K562 (cell line): ENCODE measurements around the gene GNG3. TPM values are rescaled to one million over a fixed set of nuclear protein-coding genes. Genes with fewer than 3 reads are reported as not detected.

ENCODE experiments used
- ATAC-seq: fragments of 200-7000 bp; cut with Tn5 transposase; 3 replicates; pipeline ENCODE4 v1.9.1; 2020; ENCODE audit warnings: moderate library complexity
- BruUV-seq: library from RNA; stranded (reverse); fragments of 400-500 nt; replicated peaks from 2 replicates; lab custom pipeline; 2021; lab: Mats Ljungman, UMichigan
- CTCF ChIA-PET: fragments of 300-600 bp; formaldehyde crosslinking; extraction: SDS; loops from one replicate; lab custom pipeline; 2021; ENCODE audit warnings: low intra/inter-chr PET ratio; lab: Yijun Ruan, JAX
- POLR2A ChIA-PET: fragments of 300-600, 350-650 bp; sonication (Branson Sonifier 250); formaldehyde crosslinking; extraction: SDS; loops from one replicate; lab custom pipeline; 2021; ENCODE audit warnings: antibody characterized with exemption, inconsistent platforms; lab: Yijun Ruan, JAX
- DNase-seq, 4 experiments: peaks; one replicate each; pipeline versions ENCODE4 v3.0.0 to v3.0.0-alpha.2; 2011 to 2018; ENCODE audit warnings: low spot score in 3 of 4, mixed read lengths in 3 of 4; ENCODE audit errors: extremely low read depth in 1 of 4
- FAIRE-seq: peaks from 2 replicates; lab custom pipeline; 2011; peaks lifted over from hg19 to GRCh38; lab: Jason Lieb, UNC
- H2AFZ ChIP-seq: 2 replicates; pipeline ENCODE4 v1.6.0; 2011; ENCODE audit warnings: low read depth, low read length, control low read depth, inconsistent platforms
- H3K27ac ChIP-seq: fragments of 200-600 bp; 3 replicates; pipeline ENCODE4 v1.8.0; 2011; ENCODE audit warnings: low read depth, mild to moderate bottlenecking, control low read depth, inconsistent platforms, low read length, moderate library complexity, mixed read lengths; ENCODE audit errors: extremely low read depth
- H3K27me3 ChIP-seq, 2 experiments: fragments of 300-600 bp in 1 of 2; 2 replicates in 1 of 2; 3 replicates in 1 of 2; pipeline versions ENCODE4 v1.6.0 to v1.8.0; 2011; ENCODE audit warnings: inconsistent platforms in 2 of 2, low read length in 2 of 2, mild to moderate bottlenecking in 1 of 2, mixed read lengths in 1 of 2, moderate library complexity in 1 of 2; ENCODE audit not compliant: control insufficient read depth in 2 of 2, insufficient read depth in 2 of 2
- H3K36me3 ChIP-seq: fragments of 300-600 bp; 3 replicates; pipeline ENCODE4 v1.8.0; 2011; ENCODE audit warnings: mild to moderate bottlenecking, low read length, inconsistent platforms; ENCODE audit not compliant: control insufficient read depth, insufficient read depth
- H3K4me1 ChIP-seq, 2 experiments: fragments of 200-600 bp in 1 of 2; replicated peaks in 1 of 2; 2 replicates in 1 of 2; 3 replicates in 1 of 2; pipeline versions ENCODE4 v1.5.1 to v1.8.0; 2011; ENCODE audit warnings: inconsistent platforms in 2 of 2, low read length in 2 of 2, mild to moderate bottlenecking in 1 of 2, mixed read lengths in 1 of 2, moderate library complexity in 1 of 2; ENCODE audit not compliant: control insufficient read depth in 2 of 2, insufficient read depth in 2 of 2
- H3K4me2 ChIP-seq: 2 replicates; pipeline ENCODE4 v1.6.1; 2011; ENCODE audit warnings: low read length, control low read depth, inconsistent platforms, mixed read lengths; ENCODE audit not compliant: insufficient read depth
- H3K4me3 ChIP-seq: fragments of 200-600 bp; sonication (generic), shearing (Covaris generic); 2 replicates; pipeline ENCODE4 v1.5.1; 2016; ENCODE audit warnings: control low read depth, inconsistent platforms
- H3K79me2 ChIP-seq: fragments of 200-600 bp; 3 replicates; pipeline ENCODE4 v1.8.0; 2011; ENCODE audit warnings: low read length, inconsistent platforms; ENCODE audit not compliant: control insufficient read depth, insufficient read depth
- H3K9ac ChIP-seq, 2 experiments: 2 replicates each; pipeline versions ENCODE4 v1.6.0 to v1.6.1; 2011; ENCODE audit warnings: low read depth in 2 of 2, low read length in 2 of 2, control low read depth in 1 of 2, inconsistent platforms in 1 of 2, mild to moderate bottlenecking in 1 of 2, mixed read lengths in 1 of 2; ENCODE audit not compliant: insufficient read depth in 1 of 2
- H3K9me1 ChIP-seq: one replicate; pipeline ENCODE4 v1.6.0; 2011; ENCODE audit warnings: inconsistent platforms, mild to moderate bottlenecking, low read length, moderate library complexity; ENCODE audit not compliant: control insufficient read depth, insufficient read depth
- H3K9me3 ChIP-seq: replicated peaks from 2 replicates; pipeline ENCODE4 v1.5.1; 2011; ENCODE audit warnings: low read depth, low read length, inconsistent platforms; ENCODE audit not compliant: control insufficient read depth, insufficient read depth
- H4K20me1 ChIP-seq: replicated peaks from 2 replicates; pipeline ENCODE4 v1.6.1; 2011; ENCODE audit warnings: low read length, inconsistent platforms, mixed read lengths; ENCODE audit not compliant: control insufficient read depth, insufficient read depth
- CLOCK ChIP-seq: fragments of 250-450 bp; sonication (Bioruptor Pico); IDR thresholded peaks from 2 replicates; pipeline ENCODE4 v1.4.0; 2020; ENCODE audit warnings: mild to moderate bottlenecking, moderate library complexity, borderline replicate concordance
- CTBP1 ChIP-seq: fragments of 450-650 bp; IDR thresholded peaks from 2 replicates; pipeline ENCODE4 v1.6.1; 2016; ENCODE audit warnings: borderline replicate concordance
- CXXC5 ChIP-seq: fragments of 250-450 bp; sonication (Bioruptor Pico); IDR thresholded peaks from 2 replicates; pipeline ENCODE4 v1.8.0; 2022; ENCODE audit warnings: inconsistent platforms, mild to moderate bottlenecking, moderate library complexity
- DNMT1 ChIP-seq: fragments of 450-650 bp; IDR thresholded peaks from 2 replicates; pipeline ENCODE4 v1.6.1; 2016; ENCODE audit warnings: antibody characterized with exemption, mild to moderate bottlenecking
- ERF ChIP-seq: fragments of 450-650 bp; formaldehyde crosslinking; IDR thresholded peaks from 2 replicates; pipeline ENCODE4 v1.4.0; 2020; ENCODE audit warnings: mild to moderate bottlenecking, mixed read lengths
- GABPA ChIP-seq: fragments of 200-800 bp; sonication (Bioruptor generic); conservative IDR thresholded peaks from 2 replicates; pipeline ENCODE4 v1.6.1; 2016; ENCODE audit warnings: low read depth, missing genetic modification characterization, missing compliant biosample characterization
- NEUROD1 ChIP-seq: fragments of 150-350 bp; IDR thresholded peaks from 2 replicates; pipeline ENCODE4 v1.6.1; 2014; ENCODE audit warnings: borderline replicate concordance, low read length, low read depth; ENCODE audit not compliant: partially characterized antibody
- NFIC ChIP-seq: fragments of 450-650 bp; IDR thresholded peaks from 2 replicates; pipeline ENCODE4 v1.6.1; 2017; ENCODE audit warnings: mild to moderate bottlenecking, inconsistent platforms
- NR4A1 ChIP-seq, 2 experiments: fragments of 250-450 bp in 1 of 2; fragments of 450-650 bp in 1 of 2; sonication (Bioruptor Pico) in 1 of 2; IDR thresholded peaks; 2 replicates each; pipeline versions ENCODE4 v1.4.0 to v1.6.1; 2016 to 2020; ENCODE audit warnings: mild to moderate bottlenecking in 2 of 2, missing compliant biosample characterization in 1 of 2, missing genetic modification characterization in 1 of 2, moderate library complexity in 1 of 2
- PRDM10 ChIP-seq: fragments of 450-650 bp; IDR thresholded peaks from 2 replicates; pipeline ENCODE4 v1.6.1; 2018; ENCODE audit not compliant: partially characterized antibody
- TAF1 ChIP-seq: IDR thresholded peaks from 2 replicates; pipeline ENCODE4 v1.6.1; 2011; ENCODE audit warnings: mild to moderate bottlenecking, low read length, moderate library complexity; ENCODE audit not compliant: insufficient read depth, control insufficient read depth, severe bottlenecking; ENCODE audit errors: extremely low read depth
- ZSCAN32 ChIP-seq: fragments of 450-650 bp; formaldehyde crosslinking; IDR thresholded peaks from 2 replicates; pipeline ENCODE4 v1.4.0; 2020; ENCODE audit warnings: mild to moderate bottlenecking, moderate library complexity
- WGBS: fragments of 100-300 bp; shearing (Covaris generic); methylation state at CpG from one replicate; pipeline ENCODE4 v1.1.6; 2016; ENCODE audit warnings: low coverage, mixed read lengths; ENCODE audit not compliant: insufficient coverage; ENCODE audit errors: missing lambda C conversion rate; 5-methylcytosine and 5-hydroxymethylcytosine counted together
- in situ Hi-C: fragments of 300-500 bp; cut with MboI; formaldehyde crosslinking; loops from 4 replicates; pipeline ENCODE4 v1.15.0; 2018; ENCODE audit warnings: inconsistent platforms, mixed read lengths
- intact Hi-C: fragments of 100-400 bp; cut with micrococcal nuclease; formaldehyde crosslinking; loops from 2 replicates; pipeline ENCODE4 v1.14.2; 2022
- polyA plus RNA-seq, 8 experiments: library from polyadenylated mRNA; depleted of rRNA in 4 of 8; stranded (reverse) in 5 of 8; unstranded in 3 of 8; fragments of >200 nt; fragmentation: Nextera tagmentation in 2 of 8; fragmentation: Illumina TruSeq in 1 of 8; extraction: Ambion mirVana in 2 of 8; extraction: Trizol in 1 of 8; gene quantifications; 2 replicates each; pipeline versions ENCODE4 v1.2.1 to v1.2.3, GENCODE V29; 2011 to 2014; ENCODE audit warnings: inconsistent platforms in 1 of 8, missing spikeins in 1 of 8
- total RNA-seq, 7 experiments: library from RNA; depleted of rRNA in 6 of 7; stranded (reverse); fragments of >200 nt in 6 of 7; fragmentation: Illumina TruSeq in 2 of 7; extraction: Trizol in 2 of 7; gene quantifications; 2 replicates each; pipeline versions ENCODE4 v1.2.1 to v1.2.3, GENCODE V29; 2011 to 2021; ENCODE audit warnings: low replicate concordance in 1 of 7

Gene GNG3
- total and polyA plus RNA-seq, 9 of the 15 experiments (the other 6 are each of a cell fraction or from before 2014, with no cell fraction given), result 0.07 TPM; not detected in 8

- ATAC-seq, result peak; percentile 98
- H3K27me3 ChIP-seq, result no peaks in the 10 kb centered on the region
- H2AFZ ChIP-seq, result peak within 1 kb of the TSS; percentile 98
- peak within 1 kb of the TSS; percentile 63 for H3K4me3 ChIP-seq
- H3K9ac ChIP-seq, result peak within 1 kb of the TSS; percentile 84 to 96
- CTCF ChIA-PET, result interaction anchor here (0.7 kb wide), 1 partner anchor 41 kb away, joined by 3 read pairs; no protein-coding TSS in a partner anchor
- H3K36me3 ChIP-seq, result peaks cover 20% of the 10 kb centered on the region; the same call in 1 of the 3 replicates
- no peaks in the 10 kb centered on the region for H3K9me1 ChIP-seq
- no peaks in the 10 kb centered on the region for H3K9me3 ChIP-seq
- in situ Hi-C loops, result no loop called here
- peak within 1 kb of the TSS; percentile 86 for H3K27ac ChIP-seq
- FAIRE-seq, result peak; percentile 100
- BruUV-seq, result no TSS peak
- POLR2A ChIA-PET, result interaction anchor here (0.6 to 2.7 kb wide), 35 partner anchors 8 to 1241 kb away, joined by 3 to 27 read pairs (median 5); partner anchors contain the start of genes BSCL2, C11orf98, CSKMT and GNG3
- H3K79me2 ChIP-seq, result peaks cover 22% of the 10 kb centered on the region
- intact Hi-C loops, result no loop called here
- peak within 1 kb of the TSS; percentile 94 for H3K4me2 ChIP-seq
- peaks cover 14 to 28% of the 10 kb centered on the region in 2 experiments; a peak in 4 of 5 replicates for H3K4me1 ChIP-seq
- peak; percentile 95 to 99 (median 96) for DNase-seq
- no peaks in the 10 kb centered on the region for H4K20me1 ChIP-seq
- WGBS, result under 1% methylated on average over 41 of the region's 47 CpGs
- TF ChIP-seq CLOCK (CRISPR knock-in tag), result no peak
- no peak for TF ChIP-seq NR4A1 (CRISPR knock-in tag; IDR thresholded peaks at IDR 0.05)
- no peak for TF ChIP-seq NR4A1 (tag; IDR thresholded peaks at IDR 0.05)
- peak; percentile 56 for TF ChIP-seq CXXC5 (CRISPR knock-in tag)
- TF ChIP-seq NFIC, result peak; percentile 30; the same call in 1 of the 2 replicates
- 0 out of 2 replicates have a peak, but pooled peaks have one; percentile 60 for TF ChIP-seq CTBP1
- TF ChIP-seq PRDM10, result peak; percentile 55
- no peak for TF ChIP-seq DNMT1
- TF ChIP-seq TAF1, result peak; percentile 36
- TF ChIP-seq NEUROD1, result peak; percentile 98
- TF ChIP-seq GABPA, result peak; percentile 96
- no peak for TF ChIP-seq ZSCAN32 (CRISPR knock-in tag)
- TF ChIP-seq ERF (CRISPR knock-in tag), result 0 out of 2 replicates have a peak, but pooled peaks have one; percentile 41
Measured at GRCh38 chr11:62753736-62754603, 46.5 kb downstream of the GNG3 start, which contains the start of gene ZBTB3. ZBTB3 (minus strand) TSS chr11:62754160; CDS start chr11:62753664, 496 bp downstream.
